Kidney epithelial cell (primary cell): Measurements from ENCODE around the gene HOXD8. TPM values are rescaled to one million over a fixed set of nuclear protein-coding genes. Genes with fewer than 3 reads are reported as not detected.

Source experiments
- DNase-seq: peaks from one replicate; pipeline ENCODE4 v3.0.0-alpha.2; 2010; ENCODE audit warnings: low read depth
- H3K27me3 ChIP-seq: 2 replicates; pipeline ENCODE4 v1.6.0; 2011; ENCODE audit warnings: low read length; ENCODE audit not compliant: control insufficient read depth, insufficient read depth
- H3K36me3 ChIP-seq: 2 replicates; pipeline ENCODE4 v1.5.1; 2011; ENCODE audit warnings: low read length; ENCODE audit not compliant: control insufficient read depth, insufficient read depth
- H3K4me3 ChIP-seq: 2 replicates; pipeline ENCODE4 v1.5.1; 2011; ENCODE audit warnings: low read depth, mild to moderate bottlenecking, control low read depth, low read length
- CTCF ChIP-seq: IDR thresholded peaks from 2 replicates; pipeline ENCODE4 v1.5.1; 2011; ENCODE audit warnings: mild to moderate bottlenecking, moderate library complexity, low read length, control low read depth, inconsistent platforms; ENCODE audit not compliant: insufficient read depth, poor library complexity, severe bottlenecking
- total RNA-seq: library from RNA; depleted of rRNA; stranded (reverse); fragments of >200 nt; gene quantifications from 2 replicates; pipeline ENCODE4 v1.2.3, GENCODE V29; 2015

HOXD8 gene
- total RNA-seq, 1 donor from 2014 or later = 18.1 TPM

GRCh38 chr2:176148751-176149421 lies 19.4 kb downstream of the HOXD8 start:
- no peaks in the 10 kb centered on the region for H3K27me3 ChIP-seq

GRCh38 chr2:176149481-176149938 lies 20.0 kb downstream of the HOXD8 start:
- Histone ChIP-seq H3K36me3 (peaks cover 3% of the 10 kb centered on the region), H3K27me3 (no peaks in the 10 kb centered on the region), H3K4me3 (peak overlapping the region; percentile 33)
- no peak for DNase-seq
- no peak for TF ChIP-seq CTCF

More at GRCh38 chr2:176148751-176149421, 19.4 kb downstream of the HOXD8 start:
- TF ChIP-seq CTCF = no peak
- H3K4me3 ChIP-seq = peak overlapping the region; percentile 33
- peaks cover 3% of the 10 kb centered on the region for H3K36me3 ChIP-seq
- no peak for DNase-seq

DNA sequence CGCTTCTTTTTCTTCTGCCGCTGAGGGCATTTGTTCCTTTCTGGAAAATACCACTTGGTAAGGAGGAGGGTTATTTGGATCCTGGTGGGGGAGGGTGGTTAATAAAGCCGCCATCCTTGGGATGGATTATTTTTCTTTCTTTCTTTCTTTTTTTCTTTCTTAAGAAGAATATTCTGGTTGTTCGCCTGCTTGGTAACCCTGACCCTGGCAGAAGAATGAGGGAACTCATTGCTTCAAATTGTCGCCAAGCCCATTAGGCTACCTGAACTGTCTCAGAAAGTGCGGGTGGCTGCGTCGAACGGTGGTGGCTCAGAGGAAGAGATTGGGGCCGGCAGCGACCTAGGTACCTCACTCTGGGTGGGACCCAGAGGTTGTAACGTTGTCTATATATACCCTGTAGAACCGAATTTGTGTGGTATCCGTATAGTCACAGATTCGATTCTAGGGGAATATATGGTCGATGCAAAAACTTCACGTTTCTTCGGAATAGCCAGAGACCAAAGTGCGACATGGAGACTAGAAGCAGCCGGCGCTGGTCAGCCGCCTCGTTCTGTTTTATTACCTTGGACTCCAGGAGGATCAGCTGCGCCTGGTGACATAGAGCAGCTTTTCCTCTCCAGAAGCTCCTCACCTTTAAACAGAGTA lies 20.6 kb downstream of the HOXD8 start:
- peaks cover 3% of the 10 kb centered on the region for H3K36me3 ChIP-seq
- DNase-seq = no peak
- no peak for TF ChIP-seq CTCF
- H3K27me3 ChIP-seq = no peaks in the 10 kb centered on the region
- H3K4me3 ChIP-seq = peak overlapping the region; percentile 33

GRCh38 chr2:176150584-176151441 lies 21.3 kb downstream of the HOXD8 start:
- TF ChIP-seq CTCF = no peak
- no peaks in the 10 kb centered on the region for H3K27me3 ChIP-seq
- H3K36me3 ChIP-seq = peaks cover 3% of the 10 kb centered on the region
- peak overlapping the region; percentile 59 for H3K4me3 ChIP-seq
- no peak for DNase-seq

- Histone ChIP-seq H3K4me3 (peak within 1 kb of the TSS; percentile 59), H3K36me3 (peaks cover 3% of the 10 kb centered on the region), H3K27me3 (no peaks in the 10 kb centered on the region)
- TF ChIP-seq CTCF = no peak
- DNase-seq = no peak
Measured at GRCh38 chr2:176151442-176152287, 22.2 kb downstream of the HOXD8 start, which contains the start of gene HOXD4. Gene HOXD4 (plus strand): TSS chr2:176151550. CDS start chr2:176151634, 84 bp downstream.
